Mesenchymal stem cell (in vitro differentiated cells and primary cell): ENCODE measurements around the gene SRC.

Experiments
- DNase-seq: peaks from one replicate; pipeline ENCODE4 v3.0.0-alpha.2; 2013
- H2AFZ ChIP-seq: one replicate; pipeline ENCODE4 v1.6.1; 2013; ENCODE audit warnings: low read depth, mild to moderate bottlenecking, control low read depth, inconsistent platforms, low read length, moderate library complexity
- H2AK5ac ChIP-seq: 2 replicates; pipeline ENCODE4 v1.6.1; 2013; ENCODE audit warnings: low read length, moderate library complexity, mild to moderate bottlenecking, inconsistent platforms; ENCODE audit not compliant: severe bottlenecking
- H2BK120ac ChIP-seq: one replicate; pipeline ENCODE4 v1.6.1; 2013; ENCODE audit warnings: low read depth, mild to moderate bottlenecking, inconsistent platforms, low read length, moderate library complexity
- H2BK12ac ChIP-seq, 2 experiments: one replicate each; pipeline ENCODE4 v1.6.1; 2013; ENCODE audit warnings: inconsistent platforms in 2 of 2, low read length in 2 of 2, mild to moderate bottlenecking in 2 of 2, moderate library complexity in 2 of 2, control low read depth in 1 of 2
- H2BK15ac ChIP-seq: one replicate; pipeline ENCODE4 v1.6.1; 2013; ENCODE audit warnings: mild to moderate bottlenecking, low read depth, inconsistent platforms; ENCODE audit not compliant: poor library complexity, severe bottlenecking
- H2BK5ac ChIP-seq: 2 replicates; pipeline ENCODE4 v1.6.1; 2013; ENCODE audit warnings: low read depth, mild to moderate bottlenecking, low read length, control low read depth, inconsistent platforms; ENCODE audit not compliant: poor library complexity, severe bottlenecking
- H3K14ac ChIP-seq, 2 experiments: one replicate each; pipeline ENCODE4 v1.6.1; 2013; ENCODE audit warnings: inconsistent platforms in 2 of 2, low read length in 2 of 2, control low read depth in 1 of 2, mild to moderate bottlenecking in 1 of 2, moderate library complexity in 1 of 2
- H3K18ac ChIP-seq, 2 experiments: one replicate each; pipeline ENCODE4 v1.6.1; 2013; ENCODE audit warnings: inconsistent platforms in 2 of 2, low read length in 2 of 2, control low read depth in 1 of 2, low read depth in 1 of 2, mild to moderate bottlenecking in 1 of 2
- H3K23ac ChIP-seq, 2 experiments: one replicate each; pipeline ENCODE4 v1.6.1; 2013; ENCODE audit warnings: inconsistent platforms in 2 of 2, low read length in 2 of 2, mild to moderate bottlenecking in 2 of 2, moderate library complexity in 2 of 2, control low read depth in 1 of 2
- H3K27ac ChIP-seq: 2 replicates; pipeline ENCODE4 v1.5.1; 2013; ENCODE audit warnings: mild to moderate bottlenecking, moderate library complexity, low read length, control low read depth, inconsistent platforms; ENCODE audit not compliant: poor library complexity, severe bottlenecking
- H3K27me3 ChIP-seq, 2 experiments: 2 replicates each; pipeline versions ENCODE4 v1.6.1 to v1.7.0; 2013; ENCODE audit warnings: low read length in 2 of 2, mild to moderate bottlenecking in 2 of 2, moderate library complexity in 2 of 2, control low read depth in 1 of 2, inconsistent platforms in 1 of 2; ENCODE audit not compliant: control insufficient read depth in 1 of 2, insufficient read depth in 1 of 2
- H3K36me3 ChIP-seq, 2 experiments: 2 replicates each; pipeline versions ENCODE4 v1.6.1 to v1.7.0; 2013; ENCODE audit warnings: low read length in 2 of 2, control low read depth in 1 of 2, inconsistent platforms in 1 of 2, low read depth in 1 of 2, mild to moderate bottlenecking in 1 of 2; ENCODE audit not compliant: insufficient read depth in 2 of 2, control insufficient read depth in 1 of 2
- H3K4ac ChIP-seq, 2 experiments: one replicate each; pipeline ENCODE4 v1.6.1; 2013; ENCODE audit warnings: inconsistent platforms in 2 of 2, low read length in 2 of 2, mild to moderate bottlenecking in 2 of 2, moderate library complexity in 2 of 2, control low read depth in 1 of 2, low read depth in 1 of 2
- H3K4me1 ChIP-seq: 2 replicates; pipeline ENCODE4 v1.6.1; 2013; ENCODE audit warnings: low read depth, low read length, control low read depth; ENCODE audit not compliant: control insufficient read depth, insufficient read depth
- H3K4me2 ChIP-seq: 2 replicates; pipeline ENCODE4 v1.6.1; 2013; ENCODE audit warnings: low read length, mild to moderate bottlenecking, inconsistent platforms; ENCODE audit not compliant: poor library complexity, severe bottlenecking
- H3K4me3 ChIP-seq, 2 experiments: 2 replicates each; pipeline versions ENCODE4 v1.5.1 to v1.7.0; 2013; ENCODE audit warnings: low read length in 2 of 2, mild to moderate bottlenecking in 2 of 2, control low read depth in 1 of 2, low read depth in 1 of 2; ENCODE audit not compliant: insufficient read depth in 1 of 2
- H3K79me1 ChIP-seq: replicated peaks from 2 replicates; pipeline ENCODE4 v1.6.1; 2013; ENCODE audit warnings: mild to moderate bottlenecking, control low read depth, low read length, inconsistent platforms; ENCODE audit not compliant: poor library complexity, severe bottlenecking
- H3K9ac ChIP-seq: 2 replicates; pipeline ENCODE4 v1.7.0; 2013; ENCODE audit warnings: mild to moderate bottlenecking, low read length, moderate library complexity
- H3K9me3 ChIP-seq: 2 replicates; pipeline ENCODE4 v1.7.0; 2013; ENCODE audit warnings: mild to moderate bottlenecking, low read length; ENCODE audit not compliant: control insufficient read depth
- H4K8ac ChIP-seq: one replicate; pipeline ENCODE4 v1.6.1; 2013; ENCODE audit warnings: inconsistent platforms, mild to moderate bottlenecking, low read length, moderate library complexity
- H4K91ac ChIP-seq: one replicate; pipeline ENCODE4 v1.6.1; 2013; ENCODE audit warnings: mild to moderate bottlenecking, low read length, inconsistent platforms
- WGBS: methylation state at CpG from one replicate; pipeline ENCODE4 v1.1.7; 2013; ENCODE audit warnings: mixed read lengths; 5-methylcytosine and 5-hydroxymethylcytosine counted together

The SRC gene

GRCh38 chr20:37352608-37352980, 6.7 kb downstream of the SRC start:
- no peak overlapping the region for H3K4ac ChIP-seq
- no peak overlapping the region for H2BK5ac ChIP-seq
- H3K36me3 ChIP-seq, result peaks cover 12 to 65% of the 10 kb centered on the region in 2 experiments
- H3K14ac ChIP-seq, result no peak overlapping the region
- H2BK12ac ChIP-seq, result no peak overlapping the region
- no peak overlapping the region for H2AK5ac ChIP-seq
- 87% methylated on average over 11 of the region's 11 CpGs for WGBS
- H4K91ac ChIP-seq, result no peak overlapping the region
- no peaks in the 10 kb centered on the region for H3K9me3 ChIP-seq
- H3K9ac ChIP-seq, result no peak overlapping the region
- H2AFZ ChIP-seq, result no peak overlapping the region
- no peak overlapping the region for H3K18ac ChIP-seq
- H2BK120ac ChIP-seq, result no peak overlapping the region
- H2BK15ac ChIP-seq, result no peak overlapping the region
- H3K4me1 ChIP-seq, result peaks cover 40% of the 10 kb centered on the region
- H4K8ac ChIP-seq, result no peak overlapping the region
- no peak overlapping the region for H3K23ac ChIP-seq
- H3K79me1 ChIP-seq, result peaks cover 60% of the 10 kb centered on the region
- no peak for DNase-seq
- H3K4me2 ChIP-seq, result no peak overlapping the region
- H3K27ac ChIP-seq, result no peak overlapping the region
- no peaks in the 10 kb centered on the region for H3K27me3 ChIP-seq
- H3K4me3 ChIP-seq, result no peak overlapping the region

GRCh38 chr20:37353285-37353849, 7.4 kb downstream of the SRC start:
- H2AFZ ChIP-seq, result no peak overlapping the region
- no peak overlapping the region for H2BK15ac ChIP-seq
- no peak overlapping the region for H2AK5ac ChIP-seq
- H3K79me1 ChIP-seq, result peaks cover 61% of the 10 kb centered on the region
- no peak overlapping the region for H3K27ac ChIP-seq
- H3K9ac ChIP-seq, result no peak overlapping the region
- H4K8ac ChIP-seq, result no peak overlapping the region
- no peak overlapping the region for H2BK120ac ChIP-seq
- H2BK5ac ChIP-seq, result no peak overlapping the region
- no peak overlapping the region for H3K14ac ChIP-seq
- H4K91ac ChIP-seq, result no peak overlapping the region
- peaks cover 12 to 61% of the 10 kb centered on the region in 2 experiments for H3K36me3 ChIP-seq
- H3K27me3 ChIP-seq, result no peaks in the 10 kb centered on the region
- H2BK12ac ChIP-seq, result no peak overlapping the region
- H3K9me3 ChIP-seq, result no peaks in the 10 kb centered on the region
- 96% methylated on average over 13 of the region's 13 CpGs for WGBS
- no peak overlapping the region for H3K18ac ChIP-seq
- no peak for DNase-seq
- H3K4me1 ChIP-seq, result peaks cover 33% of the 10 kb centered on the region
- no peak overlapping the region for H3K23ac ChIP-seq
- H3K4me3 ChIP-seq, result no peak overlapping the region
- no peak overlapping the region for H3K4me2 ChIP-seq
- H3K4ac ChIP-seq, result no peak overlapping the region

- H3K9ac ChIP-seq, result no peak overlapping the region
- H4K91ac ChIP-seq, result no peak overlapping the region
- H3K79me1 ChIP-seq, result peaks cover 61% of the 10 kb centered on the region
- H4K8ac ChIP-seq, result no peak overlapping the region
- no peak overlapping the region for H3K23ac ChIP-seq
- no peak overlapping the region for H2AFZ ChIP-seq
- peaks cover 30% of the 10 kb centered on the region for H3K4me1 ChIP-seq
- no peak overlapping the region for H2BK15ac ChIP-seq
- H3K4me2 ChIP-seq, result no peak overlapping the region
- no peak overlapping the region for H3K4ac ChIP-seq
- H3K36me3 ChIP-seq, result peaks cover 12 to 61% of the 10 kb centered on the region in 2 experiments
- no peak overlapping the region for H2BK12ac ChIP-seq
- no peak overlapping the region for H3K4me3 ChIP-seq
- H2BK5ac ChIP-seq, result no peak overlapping the region
- no peak overlapping the region for H3K14ac ChIP-seq
- DNase-seq, result no peak
- no peak overlapping the region for H2BK120ac ChIP-seq
- no peak overlapping the region for H2AK5ac ChIP-seq
- 94% methylated on average over 18 of the region's 18 CpGs for WGBS
- H3K27ac ChIP-seq, result no peak overlapping the region
- H3K9me3 ChIP-seq, result no peaks in the 10 kb centered on the region
- H3K18ac ChIP-seq, result no peak overlapping the region
- H3K27me3 ChIP-seq, result no peaks in the 10 kb centered on the region
These were observed 8.6 kb downstream of the SRC start for GRCh38 chr20:37354210-37355195.
